GM18907 (cell line): ENCODE data around the gene FMO4.
"Not testable (repeated sequence)": the region's sequence is repeated elsewhere in the genome, so short reads cannot be mapped to it uniquely, and the experiment has no call there.

Experiments used
- ATAC-seq: cut with Tn5 transposase; IDR thresholded peaks from one replicate; pipeline ENCODE4 v1.9.1; 2021; ENCODE audit warnings: mild to moderate bottlenecking, moderate library complexity; ENCODE audit not compliant: unreplicated experiment

FMO4 gene

GRCh38 chr1:171381866-171382210 lies 67.9 kb downstream of the FMO4 start:
- ATAC-seq = no peak

GRCh38 chr1:171384496-171384895 lies 70.5 kb downstream of the FMO4 start:
- no peak for ATAC-seq

DNA sequence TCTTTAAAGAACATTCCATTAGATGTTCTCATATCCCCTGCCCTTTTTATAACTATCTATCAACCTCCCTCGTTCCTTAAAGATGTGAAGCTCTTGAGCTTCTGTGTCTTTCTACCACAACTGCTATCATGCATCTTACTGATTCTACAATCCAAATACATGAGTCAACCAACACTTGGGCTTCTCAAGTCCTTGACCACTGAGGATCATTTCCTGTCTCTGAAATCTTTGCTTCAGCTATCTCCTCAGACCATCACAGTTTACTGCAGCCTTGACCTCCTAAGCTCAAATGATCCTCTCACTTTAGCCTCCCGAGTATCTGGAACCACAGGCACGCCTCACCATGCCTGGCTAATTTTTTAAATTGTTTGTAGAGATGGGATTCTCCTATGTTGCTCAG lies 75.2 kb downstream of the FMO4 start:
- ATAC-seq = no peak

GRCh38 chr1:171390740-171391139 lies 76.8 kb downstream of the FMO4 start:
- not testable (repeated sequence) for ATAC-seq
